CD4-positive, alpha-beta T cell (primary cell): Measurements from ENCODE around the gene MOGAT1. TPM values are rescaled to one million over a fixed set of nuclear protein-coding genes. Genes with fewer than 3 reads are reported as not detected.

ENCODE experiments used
- ATAC-seq: fragments of 200-7000 bp; cut with Tn5 transposase; one replicate; pipeline ENCODE4 v1.10.0; 2022; ENCODE audit warnings: mild to moderate bottlenecking; ENCODE audit not compliant: poor library complexity
- CTCF ChIA-PET: fragments of 350-600 bp; sonication (Branson Sonifier 250); formaldehyde crosslinking; loops from one replicate; lab custom pipeline; 2021; ENCODE audit warnings: antibody characterized with exemption, inconsistent platforms; lab: Charles Lee
- POLR2A ChIA-PET: fragments of 350-600 bp; sonication (Branson Sonifier 250); formaldehyde crosslinking; loops from one replicate; lab custom pipeline; 2021; ENCODE audit warnings: antibody characterized with exemption, inconsistent platforms; lab: Charles Lee
- DNase-seq, 14 experiments: peaks; one replicate each; pipeline ENCODE4 v3.0.0-alpha.2; 2013 to 2020; ENCODE audit warnings: mixed read lengths in 2 of 14
- H3K27ac ChIP-seq, 2 donors: one replicate each; pipeline versions ENCODE4 v1.5.1 to v1.7.0; 2013; ENCODE audit warnings: low read length in 2 of 2, low read depth in 1 of 2, mild to moderate bottlenecking in 1 of 2
- H3K27me3 ChIP-seq, 2 experiments: 1 replicate in 1 of 2; 2 replicates in 1 of 2; pipeline versions ENCODE4 v1.6.1 to v1.7.0; 2013; ENCODE audit warnings: low read length in 2 of 2, control low read depth in 1 of 2, mild to moderate bottlenecking in 1 of 2, moderate library complexity in 1 of 2; ENCODE audit not compliant: insufficient read depth in 2 of 2, control insufficient read depth in 1 of 2
- H3K36me3 ChIP-seq: one replicate; pipeline ENCODE4 v1.6.1; 2013; ENCODE audit warnings: low read length, control low read depth; ENCODE audit not compliant: insufficient read depth
- H3K4me1 ChIP-seq: one replicate; pipeline ENCODE4 v1.6.1; 2013; ENCODE audit warnings: low read length, control low read depth; ENCODE audit not compliant: insufficient read depth
- H3K4me3 ChIP-seq: one replicate; pipeline ENCODE4 v1.5.1; 2013; ENCODE audit warnings: mild to moderate bottlenecking, low read length, moderate library complexity
- H3K9me3 ChIP-seq, 2 experiments: 1 replicate in 1 of 2; 2 replicates in 1 of 2; pipeline versions ENCODE4 v1.6.1 to v1.7.0; 2013; ENCODE audit warnings: low read length in 2 of 2, mild to moderate bottlenecking in 2 of 2, control low read depth in 1 of 2, moderate library complexity in 1 of 2; ENCODE audit not compliant: control insufficient read depth in 1 of 2, insufficient read depth in 1 of 2
- H3K27ac Mint-ChIP-seq: one replicate; pipeline ENCODE4 v1.8.0; 2020; ENCODE audit warnings: mixed read lengths
- H3K27me3 Mint-ChIP-seq: one replicate; pipeline ENCODE4 v1.8.0; 2021; ENCODE audit warnings: mixed read lengths
- H3K36me3 Mint-ChIP-seq: one replicate; pipeline ENCODE4 v1.8.0; 2021; ENCODE audit warnings: low read depth, mixed read lengths
- H3K4me1 Mint-ChIP-seq: one replicate; pipeline ENCODE4 v1.8.0; 2021; ENCODE audit warnings: low read depth, mixed read lengths
- H3K4me3 Mint-ChIP-seq: one replicate; pipeline ENCODE4 v1.8.0; 2020; ENCODE audit warnings: mild to moderate bottlenecking, mixed read lengths
- H3K9me3 Mint-ChIP-seq: one replicate; pipeline ENCODE4 v1.8.0; 2020; ENCODE audit warnings: mixed read lengths
- CTCF ChIP-seq: fragments of 200-600 bp; IDR thresholded peaks from one replicate; pipeline ENCODE4 v1.8.0; 2022; ENCODE audit warnings: antibody characterized with exemption, mild to moderate bottlenecking
- intact Hi-C, 2 experiments: fragments of 100-400 bp; cut with DNase I in 1 of 2; cut with micrococcal nuclease in 1 of 2; formaldehyde crosslinking; loops; one replicate each; pipeline versions ENCODE4 v1.15.1 to v1.9.0; 2023 to 2025; cut with DNase I, micrococcal nuclease
- total RNA-seq, 174 experiments: library from RNA in 2 of 174; stranded (reverse) in 2 of 174; gene quantifications; one replicate each; pipeline ENCODE4 v1.2.3 and lab custom pipeline; 2021 to 2026

The MOGAT1 gene
- total RNA-seq, 2 experiments from 2014 or later: not detected

- Histone ChIP-seq H3K4me3 (no peak overlapping the region), H3K27me3 (peaks cover 0 to 10% of the 10 kb centered on the region in 2 experiments), H3K9me3 (no peaks in the 10 kb centered on the region), H3K36me3 (no peaks in the 10 kb centered on the region), H3K27ac (no peak overlapping the region), H3K4me1 (no peaks in the 10 kb centered on the region)
- H3K4me1 Mint-ChIP-seq: no peaks in the 10 kb centered on the region
- ChIA-PET CTCF (no interaction called here), POLR2A (no interaction called here)
- H3K36me3 Mint-ChIP-seq: no peaks in the 10 kb centered on the region
- peaks cover 18% of the 10 kb centered on the region for H3K27me3 Mint-ChIP-seq
- no peaks in the 10 kb centered on the region for H3K9me3 Mint-ChIP-seq
- intact Hi-C loops: no loop called here
- no peak for DNase-seq
- no peak overlapping the region for H3K27ac Mint-ChIP-seq
- TF ChIP-seq CTCF: no peak
- ATAC-seq: no peak
- H3K4me3 Mint-ChIP-seq: no peak overlapping the region
Observed at GRCh38 chr2:222733846-222734702, 62.6 kb downstream of the MOGAT1 start.

- H3K4me3 Mint-ChIP-seq: no peak overlapping the region
- H3K36me3 ChIP-seq: no peaks in the 10 kb centered on the region
- H3K9me3 ChIP-seq: no peaks in the 10 kb centered on the region
- H3K4me1 ChIP-seq: no peaks in the 10 kb centered on the region
- ATAC-seq: no peak
- peaks cover 0 to 10% of the 10 kb centered on the region in 2 experiments for H3K27me3 ChIP-seq
- no peaks in the 10 kb centered on the region for H3K4me1 Mint-ChIP-seq
- no peak overlapping the region for H3K27ac Mint-ChIP-seq
- CTCF ChIA-PET: no interaction called here
- no peak overlapping the region for H3K27ac ChIP-seq
- peaks cover 18% of the 10 kb centered on the region for H3K27me3 Mint-ChIP-seq
- no peak for DNase-seq
- POLR2A ChIA-PET: no interaction called here
- intact Hi-C loops: no loop called here
- no peaks in the 10 kb centered on the region for H3K9me3 Mint-ChIP-seq
- no peaks in the 10 kb centered on the region for H3K36me3 Mint-ChIP-seq
- no peak overlapping the region for H3K4me3 ChIP-seq
- no peak for TF ChIP-seq CTCF
Observed at GRCh38 chr2:222734703-222735014, 63.2 kb downstream of the MOGAT1 start.

- H3K36me3 Mint-ChIP-seq: no peaks in the 10 kb centered on the region
- intact Hi-C loops: no loop called here
- Histone ChIP-seq H3K27ac (no peak overlapping the region), H3K4me1 (no peaks in the 10 kb centered on the region), H3K4me3 (no peak overlapping the region), H3K27me3 (peaks cover 0 to 10% of the 10 kb centered on the region in 2 experiments), H3K36me3 (no peaks in the 10 kb centered on the region), H3K9me3 (no peaks in the 10 kb centered on the region)
- POLR2A ChIA-PET: no interaction called here
- H3K4me1 Mint-ChIP-seq: no peaks in the 10 kb centered on the region
- no peaks in the 10 kb centered on the region for H3K9me3 Mint-ChIP-seq
- peaks cover 8% of the 10 kb centered on the region for H3K27me3 Mint-ChIP-seq
- no peak for DNase-seq
- no peak for ATAC-seq
- CTCF ChIA-PET: no interaction called here
- TF ChIP-seq CTCF: no peak
- no peak overlapping the region for H3K27ac Mint-ChIP-seq
- H3K4me3 Mint-ChIP-seq: no peak overlapping the region
Observed at GRCh38 chr2:222736301-222736700, 64.8 kb downstream of the MOGAT1 start.
